HFFc6 (cell line): ENCODE measurements around the gene MPC2. TPM values are rescaled to one million over a fixed set of nuclear protein-coding genes. Genes with fewer than 3 reads are reported as not detected.

Experiments
- DNase-seq: peaks from one replicate; pipeline ENCODE4 v3.0.0-alpha.2; 2018
- H3K27ac Mint-ChIP-seq: 2 replicates; pipeline ENCODE4 v1.8.0; 2020; ENCODE audit warnings: mild to moderate bottlenecking, mixed read lengths
- H3K27me3 Mint-ChIP-seq: 2 replicates; pipeline ENCODE4 v1.8.0; 2021; ENCODE audit warnings: mild to moderate bottlenecking, moderate library complexity, mixed read lengths; ENCODE audit not compliant: insufficient read depth
- H3K36me3 Mint-ChIP-seq: 2 replicates; pipeline ENCODE4 v1.8.0; 2021; ENCODE audit warnings: low read depth, mixed read lengths
- H3K4me1 Mint-ChIP-seq: 2 replicates; pipeline ENCODE4 v1.8.0; 2020; ENCODE audit warnings: low read depth, mixed read lengths
- H3K4me3 Mint-ChIP-seq: 2 replicates; pipeline ENCODE4 v1.8.0; 2020; ENCODE audit warnings: mild to moderate bottlenecking, moderate library complexity, mixed read lengths
- H3K9me3 Mint-ChIP-seq: 2 replicates; pipeline ENCODE4 v1.8.0; 2020; ENCODE audit warnings: mild to moderate bottlenecking, mixed read lengths
- total RNA-seq, 6 experiments: library from RNA; stranded (reverse); fragmentation: NEBNext Ultra II Directional; extraction: Animal tissue kit (Norgen Biotek cat#: 25700); gene quantifications; 2 replicates in 1 of 6; 3 replicates in 5 of 6; pipeline ENCODE4 v1.2.3, GENCODE V29; 2021
- TF ChIP-seq, protein P1 (sequence below): fragments of 200-600 bp; sonication (generic); IDR thresholded peaks from 2 replicates; pipeline ENCODE4 v1.5.0; 2021; ENCODE audit warnings: antibody characterized with exemption, mild to moderate bottlenecking

The MPC2 gene
- total RNA-seq, 6 experiments from 2014 or later, result 109 to 124 (median 119) TPM

DNA sequence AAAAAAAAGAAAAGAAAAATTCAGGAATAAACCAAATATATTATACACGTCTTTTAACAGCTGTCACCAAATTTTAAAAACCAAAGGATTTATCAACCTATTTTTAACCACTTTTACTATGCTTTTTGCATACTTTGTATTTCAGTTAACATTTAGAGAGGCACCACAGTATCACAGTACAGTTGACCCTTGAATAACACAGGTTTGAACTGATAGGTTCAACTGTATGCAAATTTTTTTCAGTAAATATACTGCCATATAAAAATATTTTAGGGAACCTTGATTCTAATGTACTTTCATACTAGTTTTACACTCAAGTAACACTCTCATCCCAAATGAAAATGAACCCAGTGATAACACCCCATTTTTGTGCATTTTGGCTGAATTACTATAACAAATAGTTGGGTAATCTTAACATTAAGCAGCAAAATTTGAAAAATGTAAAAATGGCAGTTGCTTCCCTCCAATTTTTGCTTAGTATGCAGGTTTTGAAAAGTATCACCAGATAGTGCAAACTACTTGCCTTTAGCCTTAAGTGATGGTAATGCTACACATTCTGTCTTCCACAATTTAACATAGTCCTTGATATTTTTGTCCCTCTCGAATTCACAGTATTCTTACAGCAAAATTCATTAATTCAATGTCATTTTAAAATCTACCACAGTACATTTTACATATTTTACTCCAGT is 12.2 kb downstream of the MPC2 start:
- TF ChIP-seq, protein P1, sequence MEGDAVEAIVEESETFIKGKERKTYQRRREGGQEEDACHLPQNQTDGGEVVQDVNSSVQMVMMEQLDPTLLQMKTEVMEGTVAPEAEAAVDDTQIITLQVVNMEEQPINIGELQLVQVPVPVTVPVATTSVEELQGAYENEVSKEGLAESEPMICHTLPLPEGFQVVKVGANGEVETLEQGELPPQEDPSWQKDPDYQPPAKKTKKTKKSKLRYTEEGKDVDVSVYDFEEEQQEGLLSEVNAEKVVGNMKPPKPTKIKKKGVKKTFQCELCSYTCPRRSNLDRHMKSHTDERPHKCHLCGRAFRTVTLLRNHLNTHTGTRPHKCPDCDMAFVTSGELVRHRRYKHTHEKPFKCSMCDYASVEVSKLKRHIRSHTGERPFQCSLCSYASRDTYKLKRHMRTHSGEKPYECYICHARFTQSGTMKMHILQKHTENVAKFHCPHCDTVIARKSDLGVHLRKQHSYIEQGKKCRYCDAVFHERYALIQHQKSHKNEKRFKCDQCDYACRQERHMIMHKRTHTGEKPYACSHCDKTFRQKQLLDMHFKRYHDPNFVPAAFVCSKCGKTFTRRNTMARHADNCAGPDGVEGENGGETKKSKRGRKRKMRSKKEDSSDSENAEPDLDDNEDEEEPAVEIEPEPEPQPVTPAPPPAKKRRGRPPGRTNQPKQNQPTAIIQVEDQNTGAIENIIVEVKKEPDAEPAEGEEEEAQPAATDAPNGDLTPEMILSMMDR, result no peak
- no peak for DNase-seq
- Mint-ChIP-seq H3K4me1 (peaks cover 30% of the 10 kb centered on the region), H3K27ac (no peak overlapping the region), H3K27me3 (no peaks in the 10 kb centered on the region), H3K36me3 (peaks cover 7% of the 10 kb centered on the region; the same call in 1 of the 2 replicates), H3K4me3 (no peak overlapping the region), H3K9me3 (no peaks in the 10 kb centered on the region)

DNA sequence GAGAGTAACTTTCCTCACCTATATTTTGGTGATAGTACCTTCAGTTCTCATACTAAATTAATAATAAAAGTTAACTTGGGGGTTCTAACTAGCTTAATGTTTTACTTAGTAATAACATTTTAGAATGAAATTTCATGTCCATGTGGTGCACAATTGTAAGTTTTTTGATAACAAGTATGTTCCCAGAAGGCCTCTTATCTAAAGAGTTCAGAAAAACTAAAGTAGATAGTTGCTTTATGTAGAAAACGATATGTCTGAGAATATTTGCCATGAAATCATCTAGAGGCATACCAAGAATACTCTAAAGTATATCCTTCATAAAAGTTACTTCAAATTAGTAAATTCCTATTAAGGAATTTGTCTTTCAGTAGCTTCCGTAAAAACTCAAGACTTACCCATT is 12.8 kb downstream of the MPC2 start:
- Mint-ChIP-seq H3K4me3 (no peak overlapping the region), H3K27ac (no peak overlapping the region), H3K9me3 (no peaks in the 10 kb centered on the region), H3K36me3 (peaks cover 7% of the 10 kb centered on the region; the same call in 1 of the 2 replicates), H3K27me3 (no peaks in the 10 kb centered on the region), H3K4me1 (peaks cover 30% of the 10 kb centered on the region)
- TF ChIP-seq, protein P1, result no peak
- DNase-seq, result no peak

DNA sequence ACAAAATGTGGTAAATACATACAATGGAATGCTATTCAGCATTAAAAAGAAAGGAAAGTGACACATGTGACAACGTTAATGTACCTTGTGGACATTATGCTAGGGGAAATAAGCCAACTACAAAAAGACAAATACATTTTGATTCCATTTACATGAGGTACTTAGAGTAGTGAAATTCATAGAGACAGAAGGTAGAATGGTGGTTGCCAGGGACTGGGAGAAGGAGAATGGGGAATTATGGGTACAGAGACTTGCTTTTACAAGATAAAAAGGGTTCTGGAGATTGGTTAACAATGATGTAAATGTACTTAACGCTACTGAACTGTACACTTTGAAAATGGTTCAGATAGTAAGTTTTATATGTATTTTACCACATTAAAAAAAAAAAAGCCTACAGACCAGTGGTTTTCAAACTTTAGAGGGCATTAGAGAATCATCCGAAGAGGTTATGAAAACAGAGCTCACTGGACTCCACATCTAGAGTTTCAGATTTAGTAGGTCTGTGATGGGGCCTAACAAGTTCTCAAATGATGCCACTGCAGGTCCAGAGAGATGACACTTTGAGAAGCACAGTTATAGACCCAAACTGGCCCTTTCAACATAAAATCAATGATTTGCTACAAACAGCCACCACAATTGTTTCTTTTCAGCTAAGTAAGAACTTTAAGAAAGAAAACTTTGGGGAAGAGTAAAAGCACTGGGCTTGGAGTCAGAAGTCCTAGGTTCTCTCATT is 13.4 kb downstream of the MPC2 start:
- Mint-ChIP-seq H3K9me3 (no peaks in the 10 kb centered on the region), H3K27ac (peak overlapping the region; percentile 79; the same call in 1 of the 2 replicates)
- TF ChIP-seq, protein P1, result no peak

DNA sequence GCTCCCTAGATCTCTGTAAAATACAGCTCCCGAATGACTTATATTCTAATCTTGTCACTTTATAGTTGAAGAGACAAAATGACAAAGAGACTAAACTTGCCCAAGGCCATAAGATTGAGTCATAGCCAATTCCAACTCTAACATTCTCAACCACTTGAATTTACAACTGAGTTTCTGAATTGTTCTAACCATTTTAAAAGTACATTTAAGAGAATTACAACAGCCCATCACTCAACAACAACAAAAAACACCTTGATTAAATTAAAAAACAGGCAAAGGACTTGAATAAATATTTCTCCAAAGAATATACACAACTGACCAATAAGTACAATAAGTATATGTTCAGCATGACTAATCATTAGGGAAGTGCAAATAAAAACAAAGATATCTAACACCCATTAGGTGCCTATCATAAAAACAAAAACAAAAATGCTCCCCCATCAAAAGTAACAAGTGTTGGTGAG is 14.2 kb downstream of the MPC2 start:
- Mint-ChIP-seq H3K9me3 (no peaks in the 10 kb centered on the region), H3K27me3 (no peaks in the 10 kb centered on the region), H3K36me3 (peaks cover 7% of the 10 kb centered on the region; the same call in 1 of the 2 replicates), H3K4me3 (peak overlapping the region; percentile 57), H3K4me1 (peaks cover 30% of the 10 kb centered on the region), H3K27ac (peak overlapping the region; percentile 79)
- DNase-seq, result peak; percentile 42
- TF ChIP-seq, protein P1, result no peak

More for the DNA sequence above, 13.4 kb downstream of the MPC2 start:
- DNase-seq, result no peak
- H3K27me3 Mint-ChIP-seq, result no peaks in the 10 kb centered on the region
- peaks cover 7% of the 10 kb centered on the region; the same call in 1 of the 2 replicates for H3K36me3 Mint-ChIP-seq
- no peak overlapping the region for H3K4me3 Mint-ChIP-seq
- peaks cover 30% of the 10 kb centered on the region for H3K4me1 Mint-ChIP-seq

DNA sequence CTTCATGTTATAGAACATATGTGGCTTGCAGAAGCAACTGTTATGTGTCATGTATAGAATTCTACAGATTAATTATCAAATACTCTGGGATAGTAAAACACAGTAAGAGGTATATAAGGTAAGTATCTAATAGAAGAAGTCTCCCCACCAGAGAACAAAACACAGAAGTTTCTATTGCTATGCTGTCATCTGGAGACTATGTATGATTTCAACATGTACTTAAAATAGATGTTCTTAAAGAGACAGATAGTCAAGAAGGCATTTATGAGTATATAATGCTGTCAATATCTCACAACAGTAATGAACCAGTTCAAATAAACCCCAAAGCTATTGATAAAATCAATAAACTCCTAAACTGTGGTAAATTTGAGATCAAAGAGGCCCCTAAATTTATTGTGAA is 14.8 kb downstream of the MPC2 start:
- no peaks in the 10 kb centered on the region for H3K9me3 Mint-ChIP-seq
- TF ChIP-seq, protein P1, result no peak
- peak; percentile 21 for DNase-seq
- no peaks in the 10 kb centered on the region for H3K27me3 Mint-ChIP-seq
- peaks cover 9% of the 10 kb centered on the region for H3K36me3 Mint-ChIP-seq
- peak overlapping the region; percentile 54; the same call in 1 of the 2 replicates for H3K4me3 Mint-ChIP-seq
- peak overlapping the region; percentile 79 for H3K27ac Mint-ChIP-seq
- H3K4me1 Mint-ChIP-seq, result peaks cover 30% of the 10 kb centered on the region
